SJCRH30 (cell line): ENCODE data around the gene ACTG1. TPM values are rescaled to one million over a fixed set of nuclear protein-coding genes. Genes with fewer than 3 reads are reported as not detected.
A peak's percentile ranks its signal among the peaks of the same experiment; 100 is the strongest.

Source experiments
- DNase-seq, 2 experiments: peaks; one replicate each; pipeline ENCODE4 v3.0.0-alpha.2; 2015 to 2020
- H3K27ac ChIP-seq: fragments of 250-450 bp; sonication (Bioruptor Pico); 2 replicates; pipeline ENCODE4 v1.5.1; 2020; ENCODE audit warnings: mild to moderate bottlenecking, moderate library complexity
- H3K27me3 ChIP-seq: fragments of 250-450 bp; sonication (Bioruptor Pico); 2 replicates; pipeline ENCODE4 v1.5.1; 2020; ENCODE audit warnings: mild to moderate bottlenecking, moderate library complexity
- H3K36me3 ChIP-seq: fragments of 250-450 bp; sonication (Bioruptor Pico); 2 replicates; pipeline ENCODE4 v1.5.1; 2020; ENCODE audit warnings: mild to moderate bottlenecking, moderate library complexity
- H3K4me1 ChIP-seq: fragments of 250-450 bp; sonication (Bioruptor Pico); 2 replicates; pipeline ENCODE4 v1.5.1; 2020; ENCODE audit warnings: mild to moderate bottlenecking, moderate library complexity
- H3K4me3 ChIP-seq: fragments of 250-450 bp; sonication (Bioruptor Pico); 2 replicates; pipeline ENCODE4 v1.5.1; 2020; ENCODE audit warnings: mild to moderate bottlenecking, moderate library complexity
- H3K9me3 ChIP-seq: fragments of 250-450 bp; sonication (Bioruptor Pico); replicated peaks from 2 replicates; pipeline ENCODE4 v1.5.1; 2020; ENCODE audit warnings: mild to moderate bottlenecking, moderate library complexity
- total RNA-seq: library from RNA; depleted of rRNA; stranded (reverse); fragments of >200 nt; shearing (Covaris generic); gene quantifications from 2 replicates; pipeline ENCODE4 v1.2.3, GENCODE V29; 2014; rRNA removed

ACTG1 gene
- total RNA-seq: 2,768 and 3,121 TPM in 2 replicates

GRCh38 chr17:81512562-81513371 is at the start of gene ACTG1:
Gene ACTG1, minus strand, starts transcription at chr17:81512799. Its CDS starts 445 bp downstream, at chr17:81512354.
- Histone ChIP-seq H3K36me3 (peaks cover 43% of the 10 kb centered on the region), H3K27me3 (no peaks in the 10 kb centered on the region), H3K4me1 (peaks cover 23% of the 10 kb centered on the region), H3K27ac (peak within 1 kb of the TSS; percentile 56), H3K9me3 (no peaks in the 10 kb centered on the region), H3K4me3 (peak within 1 kb of the TSS; percentile 81)
- peak; percentile 98 to 99 for DNase-seq

GRCh38 chr17:81561494-81561885 is 48.9 kb upstream of the ACTG1 start:
- Histone ChIP-seq H3K9me3 (no peaks in the 10 kb centered on the region), H3K4me1 (peaks cover 4% of the 10 kb centered on the region), H3K4me3 (no peak overlapping the region), H3K36me3 (peaks cover 87% of the 10 kb centered on the region), H3K27me3 (no peaks in the 10 kb centered on the region), H3K27ac (no peak overlapping the region)
- DNase-seq: no peak

- Histone ChIP-seq H3K36me3 (peaks cover 69% of the 10 kb centered on the region), H3K4me3 (no peak overlapping the region), H3K4me1 (no peaks in the 10 kb centered on the region; the same call in 1 of the 2 replicates), H3K27ac (no peak overlapping the region), H3K9me3 (no peaks in the 10 kb centered on the region), H3K27me3 (no peaks in the 10 kb centered on the region)
- DNase-seq: no peak
These were observed 46.6 kb upstream of the ACTG1 start for GRCh38 chr17:81558941-81559806.

GRCh38 chr17:81558115-81558468 is 45.5 kb upstream of the ACTG1 start:
- Histone ChIP-seq H3K4me1 (peaks cover 3% of the 10 kb centered on the region; the same call in 1 of the 2 replicates), H3K36me3 (peaks cover 58% of the 10 kb centered on the region)
- no peak for DNase-seq

GRCh38 chr17:81557276-81558114 is 44.9 kb upstream of the ACTG1 start:
- H3K4me3 ChIP-seq: no peak overlapping the region
- DNase-seq: no peak
- peaks cover 3% of the 10 kb centered on the region; the same call in 1 of the 2 replicates for H3K4me1 ChIP-seq
- H3K27me3 ChIP-seq: no peaks in the 10 kb centered on the region
- no peaks in the 10 kb centered on the region for H3K9me3 ChIP-seq
- H3K36me3 ChIP-seq: peaks cover 55% of the 10 kb centered on the region
- no peak overlapping the region for H3K27ac ChIP-seq

More at GRCh38 chr17:81558115-81558468, 45.5 kb upstream of the ACTG1 start:
- no peaks in the 10 kb centered on the region for H3K9me3 ChIP-seq
- no peak overlapping the region for H3K4me3 ChIP-seq
- no peak overlapping the region for H3K27ac ChIP-seq
- H3K27me3 ChIP-seq: no peaks in the 10 kb centered on the region

GRCh38 chr17:81556863-81557262 is 44.3 kb upstream of the ACTG1 start:
- no peaks in the 10 kb centered on the region for H3K27me3 ChIP-seq
- H3K27ac ChIP-seq: no peak overlapping the region
- no peak overlapping the region for H3K4me3 ChIP-seq
- H3K9me3 ChIP-seq: no peaks in the 10 kb centered on the region
- DNase-seq: no peak
- H3K4me1 ChIP-seq: peaks cover 3% of the 10 kb centered on the region; the same call in 1 of the 2 replicates
- peaks cover 49% of the 10 kb centered on the region for H3K36me3 ChIP-seq

- no peaks in the 10 kb centered on the region for H3K27me3 ChIP-seq
- H3K4me3 ChIP-seq: no peak overlapping the region
- peaks cover 42% of the 10 kb centered on the region for H3K36me3 ChIP-seq
- H3K9me3 ChIP-seq: no peaks in the 10 kb centered on the region
- peaks cover 4% of the 10 kb centered on the region; the same call in 1 of the 2 replicates for H3K4me1 ChIP-seq
- no peak overlapping the region for H3K27ac ChIP-seq
- no peak for DNase-seq
These were observed 43.6 kb upstream of the ACTG1 start for GRCh38 chr17:81556175-81556691.

GRCh38 chr17:81553616-81554181 is 41.1 kb upstream of the ACTG1 start:
- H3K4me3 ChIP-seq: peak overlapping the region; percentile 83
- peaks cover 32% of the 10 kb centered on the region for H3K36me3 ChIP-seq
- no peaks in the 10 kb centered on the region for H3K9me3 ChIP-seq
- no peak overlapping the region for H3K27ac ChIP-seq
- DNase-seq: peak; percentile 79 to 83
- H3K4me1 ChIP-seq: peaks cover 9% of the 10 kb centered on the region; the same call in 1 of the 2 replicates
- no peaks in the 10 kb centered on the region for H3K27me3 ChIP-seq

GRCh38 chr17:81553018-81553615 is 40.5 kb upstream of the ACTG1 start:
- Histone ChIP-seq H3K9me3 (no peaks in the 10 kb centered on the region), H3K27me3 (no peaks in the 10 kb centered on the region), H3K27ac (no peak overlapping the region; the same call in 1 of the 2 replicates), H3K36me3 (peaks cover 32% of the 10 kb centered on the region), H3K4me3 (peak overlapping the region; percentile 83), H3K4me1 (peaks cover 9% of the 10 kb centered on the region; the same call in 1 of the 2 replicates)
- peak; percentile 83 to 95 for DNase-seq

GRCh38 chr17:81552244-81553017 is 39.8 kb upstream of the ACTG1 start, which contains the start of gene FAAP100:
Gene FAAP100, minus strand, starts transcription at chr17:81552353. Its CDS starts 23 bp downstream, at chr17:81552330.
- H3K27me3 ChIP-seq: no peaks in the 10 kb centered on the region
- H3K4me3 ChIP-seq: peak within 1 kb of the TSS; percentile 83
- H3K4me1 ChIP-seq: peaks cover 9% of the 10 kb centered on the region; the same call in 1 of the 2 replicates
- DNase-seq: peak; percentile 88 to 94
- peaks cover 33% of the 10 kb centered on the region for H3K36me3 ChIP-seq
- H3K9me3 ChIP-seq: no peaks in the 10 kb centered on the region
- H3K27ac ChIP-seq: peak within 1 kb of the TSS; percentile 4; the same call in 1 of the 2 replicates

- Histone ChIP-seq H3K27ac (peak overlapping the region; percentile 4; the same call in 1 of the 2 replicates), H3K36me3 (peaks cover 32% of the 10 kb centered on the region), H3K4me3 (peak overlapping the region; percentile 83), H3K4me1 (peaks cover 9% of the 10 kb centered on the region; the same call in 1 of the 2 replicates), H3K9me3 (no peaks in the 10 kb centered on the region), H3K27me3 (no peaks in the 10 kb centered on the region)
- peak; percentile 80 to 81 for DNase-seq
These were observed 39.1 kb upstream of the ACTG1 start for GRCh38 chr17:81551458-81552243.
